Measurements from ENCODE around the gene DNAAF1. TPM values are rescaled to one million over a fixed set of nuclear protein-coding genes. Genes with fewer than 3 reads are reported as not detected.

DNAAF1 gene
- total RNA-seq, 1 donor from 2014 or later = not detected

DNA sequence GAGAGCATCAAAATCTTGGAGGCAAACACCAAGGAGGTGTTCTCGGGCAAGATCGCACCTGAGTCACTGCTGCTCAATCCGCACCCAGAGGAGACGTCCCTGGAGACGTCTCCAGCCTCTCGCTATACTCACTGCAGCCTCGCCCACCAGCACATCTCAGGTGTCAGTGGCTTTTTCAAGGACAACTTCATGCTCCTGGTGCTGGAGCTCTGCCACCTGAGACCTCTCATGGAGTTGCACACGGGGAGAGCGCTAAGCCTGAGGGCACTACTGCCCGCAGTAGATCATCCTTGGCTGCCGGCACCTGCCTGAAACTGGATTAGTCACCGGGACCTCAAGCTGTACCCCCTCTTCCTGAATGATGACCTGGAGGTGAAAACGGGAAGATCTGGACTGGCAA is 25.7 kb upstream of the DNAAF1 start:
- intact Hi-C loops (cut with DNase I) = no loop called here
- no peak for DNase-seq (ENCODE audit: low spot score)

DNA sequence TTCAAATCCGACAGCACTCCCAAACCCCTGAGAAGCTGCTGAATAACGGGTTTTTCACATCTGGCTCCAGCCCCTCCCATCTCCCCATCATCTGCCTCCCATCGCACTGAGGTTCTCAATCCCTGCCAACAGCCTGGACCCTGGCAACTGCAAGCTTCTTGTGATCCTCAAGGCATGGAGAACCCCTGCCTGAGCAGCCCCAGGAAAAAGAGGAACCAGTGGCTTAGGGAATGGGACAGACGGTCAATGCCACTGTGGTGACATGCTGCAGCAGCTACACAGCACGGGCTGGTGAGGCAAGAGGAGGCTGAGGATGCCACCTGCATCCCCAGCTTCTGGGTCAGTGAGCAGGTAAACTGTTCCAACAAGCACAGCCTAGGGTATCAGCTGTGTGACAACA is 25.1 kb upstream of the DNAAF1 start:
- intact Hi-C loops (cut with DNase I) = no loop called here
- DNase-seq (ENCODE audit: low spot score) = no peak

DNA sequence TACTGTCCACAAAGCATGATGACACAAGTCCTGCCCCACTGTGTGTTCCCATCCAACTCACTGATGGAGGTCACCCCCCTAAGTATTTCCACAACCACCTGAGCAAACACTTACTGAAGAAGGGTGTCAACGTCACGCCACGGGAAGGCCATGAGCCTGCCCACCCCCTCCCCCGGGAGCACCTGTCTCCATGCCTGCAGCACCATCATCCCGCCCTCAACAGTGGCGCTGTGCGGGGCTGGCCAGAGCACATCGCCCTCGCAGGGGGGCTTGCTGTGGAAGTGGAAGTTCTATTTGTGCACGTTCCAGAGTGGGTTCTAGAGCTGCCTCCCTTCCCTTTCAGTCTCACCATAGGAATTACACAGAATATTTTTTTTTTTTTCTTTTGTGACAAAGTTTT is 24.1 kb upstream of the DNAAF1 start:
- intact Hi-C loops (cut with DNase I) = no loop called here
- no peak for DNase-seq (ENCODE audit: low spot score)

DNA sequence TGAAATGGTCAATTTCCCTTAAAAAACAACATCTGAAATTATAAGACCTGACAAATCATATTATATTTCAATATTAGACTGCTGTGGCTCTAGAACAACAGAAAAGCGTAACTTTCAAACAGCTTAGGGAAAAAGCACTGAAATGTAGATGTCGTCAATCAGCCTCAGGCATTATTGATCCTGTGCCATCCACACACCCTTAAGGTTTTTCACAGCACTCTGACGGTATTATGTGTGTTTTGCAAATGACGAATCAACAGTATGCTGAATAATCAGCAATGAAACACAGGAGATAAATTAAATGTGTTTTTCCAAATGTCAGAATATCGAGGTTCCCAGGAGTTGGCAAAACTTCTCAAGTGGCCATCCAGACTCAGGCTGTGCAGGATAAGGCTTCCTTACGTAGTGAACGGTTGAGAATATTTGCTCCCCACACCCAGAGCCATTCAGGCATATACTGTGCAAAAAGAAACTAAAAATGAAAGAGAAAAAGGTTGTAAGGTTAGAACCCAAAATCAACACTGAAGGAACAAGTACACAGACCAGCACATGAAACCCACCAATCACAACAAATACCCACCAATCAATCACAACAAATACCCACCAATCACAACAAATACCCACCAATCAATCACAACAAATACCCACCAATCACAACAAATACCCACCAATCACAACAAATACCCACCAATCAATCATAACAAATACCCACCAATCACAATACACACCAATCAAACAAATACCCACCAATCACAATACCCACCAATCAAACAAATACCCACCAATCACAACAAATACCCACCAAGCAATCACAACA is 20.6 kb upstream of the DNAAF1 start:
- DNase-seq (ENCODE audit: low spot score) = no peak
- intact Hi-C loops (cut with DNase I) = no loop called here

DNA sequence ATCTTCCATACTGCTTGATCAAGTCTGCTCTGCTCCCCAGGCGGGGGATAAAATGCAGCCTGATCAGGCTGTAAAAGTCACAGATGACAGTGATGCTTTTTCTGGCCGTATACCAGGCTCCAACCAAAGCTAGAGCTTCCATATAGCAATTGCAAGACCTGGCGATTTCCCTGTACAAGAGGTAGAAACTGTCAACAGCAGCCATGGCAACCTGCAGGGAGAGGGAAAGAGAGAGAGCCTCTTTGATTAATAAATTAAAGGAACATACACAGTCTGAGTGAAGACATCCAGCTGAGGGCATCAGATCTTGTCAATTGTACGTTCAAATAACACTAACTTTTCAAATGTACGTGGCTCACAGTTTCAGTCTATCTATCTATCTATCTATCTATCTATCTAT is 14.0 kb upstream of the DNAAF1 start:
- no peak for DNase-seq (ENCODE audit: low spot score)
- intact Hi-C loops (cut with DNase I) = no loop called here

DNA sequence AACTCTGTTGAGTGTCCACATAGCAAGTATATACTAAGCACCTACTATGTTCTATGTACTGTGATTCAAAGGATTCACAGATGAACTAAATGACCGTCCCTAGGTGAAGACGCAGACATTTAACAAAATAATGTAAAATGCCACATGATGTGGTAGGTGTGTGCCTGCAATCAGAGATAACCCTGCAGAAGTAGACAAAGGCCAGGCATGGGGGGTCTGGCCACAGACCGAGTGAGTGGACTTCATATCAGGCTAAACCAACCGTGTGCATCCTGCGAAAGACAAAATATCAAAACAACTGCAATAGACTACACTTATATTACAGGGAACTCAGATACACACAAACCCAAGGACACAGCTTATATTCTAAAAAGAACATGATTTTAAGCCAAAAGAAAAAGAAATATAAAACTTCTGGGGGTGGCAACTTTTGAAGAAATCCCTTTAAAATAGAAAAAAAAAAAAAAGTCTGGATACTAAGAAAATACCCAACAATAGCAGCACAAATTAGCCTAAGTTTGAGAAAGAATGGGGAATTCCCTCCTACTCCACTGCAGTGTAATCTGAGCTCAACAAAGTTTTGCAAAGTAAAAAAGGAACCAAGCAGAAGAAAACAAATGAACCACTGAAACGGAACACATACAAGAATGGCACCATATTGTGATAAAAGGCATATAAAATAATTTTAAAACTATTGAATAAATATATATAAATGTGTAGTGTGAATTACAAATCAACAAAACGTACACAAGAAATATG is 12.4 kb upstream of the DNAAF1 start:
- intact Hi-C loops (cut with DNase I) = no loop called here
- no peak for DNase-seq (ENCODE audit: low spot score)

DNA sequence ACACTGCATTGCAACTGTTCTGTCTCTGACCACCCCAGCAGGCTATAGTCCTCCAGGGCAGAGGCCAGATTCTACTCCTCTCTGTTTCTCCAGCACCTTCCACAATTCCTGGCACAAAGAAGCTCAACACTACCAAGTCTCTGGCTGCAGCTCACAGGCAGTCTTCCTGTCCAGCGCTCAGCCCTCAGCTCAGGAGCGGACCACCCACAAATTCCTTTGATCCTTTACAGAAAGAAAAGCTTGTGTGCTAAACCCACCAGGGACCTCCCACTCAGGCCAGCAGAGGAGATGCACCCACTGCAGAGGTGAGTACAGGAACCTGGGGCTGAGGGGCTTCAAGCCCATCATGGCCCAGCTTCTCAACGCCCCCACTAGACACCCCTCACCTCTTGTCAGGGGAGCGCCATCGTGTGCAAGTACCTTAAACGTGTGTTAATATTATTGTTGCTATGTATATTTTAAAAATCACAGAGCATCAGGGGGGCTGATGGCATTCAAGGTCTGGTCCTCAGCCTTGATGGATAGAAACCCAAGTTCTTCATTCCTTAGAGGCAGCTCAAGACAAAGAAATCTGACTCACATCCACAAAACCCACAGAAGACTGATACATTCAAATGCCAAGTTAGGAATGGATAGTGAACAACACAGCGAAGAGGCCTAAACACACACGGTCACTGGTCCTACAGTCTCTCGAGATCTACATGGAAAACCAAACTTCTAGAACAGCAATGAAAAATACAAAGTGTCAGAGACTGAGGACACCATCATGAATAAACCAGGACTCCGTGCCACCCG is 8.6 kb upstream of the DNAAF1 start:
- DNase-seq (ENCODE audit: low spot score) = no peak
- intact Hi-C loops (cut with DNase I) = no loop called here

DNA sequence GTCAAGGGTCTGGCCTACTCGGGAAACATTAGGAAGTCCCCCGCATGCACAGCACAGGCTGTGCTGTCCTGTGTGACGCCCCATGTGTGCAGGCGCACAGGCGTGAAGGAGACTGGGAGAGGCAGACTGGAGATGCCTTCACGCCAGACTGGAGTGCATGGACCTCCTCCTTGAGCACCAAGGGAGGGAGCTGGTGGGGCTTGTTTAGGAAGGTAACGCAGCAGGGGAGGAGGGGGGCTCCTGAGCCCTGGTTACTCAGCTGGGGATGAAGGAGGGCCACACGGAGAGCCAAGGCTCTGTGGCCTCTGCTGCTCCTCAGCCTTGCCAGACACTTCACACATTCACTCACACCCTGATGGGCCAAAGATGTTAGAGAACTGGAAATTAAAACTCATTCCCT is 7.8 kb upstream of the DNAAF1 start:
- intact Hi-C loops (cut with DNase I) = no loop called here
- DNase-seq (ENCODE audit: low spot score) = no peak

DNA sequence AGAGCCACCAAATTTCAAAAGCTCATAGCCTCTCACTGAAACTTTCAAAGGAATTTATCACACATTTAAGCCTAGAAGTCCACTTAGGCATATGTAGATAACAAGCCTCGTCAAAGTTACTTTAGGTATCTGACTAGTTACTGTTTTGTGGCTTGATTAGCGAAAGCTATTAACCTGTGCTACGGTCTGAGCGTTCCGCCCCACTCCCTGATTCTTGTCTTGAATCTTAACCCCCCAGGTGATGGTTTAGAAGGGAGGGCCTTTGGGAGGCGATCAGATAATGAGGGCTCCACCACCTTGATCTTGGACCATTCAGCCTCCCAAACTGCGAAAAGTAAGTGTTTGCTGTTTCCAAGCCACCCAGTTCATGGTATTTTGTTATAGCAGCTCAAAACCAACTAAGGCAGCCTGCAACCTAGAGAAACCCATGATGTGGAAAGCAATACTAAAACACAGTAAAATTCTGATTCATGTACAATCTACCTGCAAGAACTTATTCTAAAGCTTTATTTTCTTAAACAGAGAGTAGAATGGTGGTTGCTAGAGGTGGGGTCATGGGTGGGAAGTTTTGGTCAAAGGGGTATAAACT is 7.2 kb upstream of the DNAAF1 start:
- no peak for DNase-seq (ENCODE audit: low spot score)
- intact Hi-C loops (cut with DNase I) = no loop called here

DNA sequence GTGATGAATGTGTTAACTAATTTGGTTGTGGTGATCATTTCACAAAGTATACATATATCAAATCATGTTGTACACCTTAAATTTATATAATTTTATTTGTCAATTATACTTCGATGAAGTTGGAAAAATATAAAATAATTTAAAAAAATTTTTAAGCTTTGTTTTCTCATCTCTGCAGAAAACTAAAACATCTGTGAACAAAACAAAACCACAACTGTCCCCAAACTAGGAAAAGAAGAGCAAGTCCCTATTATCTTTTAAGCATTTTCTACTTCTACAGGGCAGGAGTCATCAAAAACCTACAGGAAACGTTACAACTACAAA is 6.6 kb upstream of the DNAAF1 start:
- no peak for DNase-seq (ENCODE audit: low spot score)
- intact Hi-C loops (cut with DNase I) = no loop called here

DNA sequence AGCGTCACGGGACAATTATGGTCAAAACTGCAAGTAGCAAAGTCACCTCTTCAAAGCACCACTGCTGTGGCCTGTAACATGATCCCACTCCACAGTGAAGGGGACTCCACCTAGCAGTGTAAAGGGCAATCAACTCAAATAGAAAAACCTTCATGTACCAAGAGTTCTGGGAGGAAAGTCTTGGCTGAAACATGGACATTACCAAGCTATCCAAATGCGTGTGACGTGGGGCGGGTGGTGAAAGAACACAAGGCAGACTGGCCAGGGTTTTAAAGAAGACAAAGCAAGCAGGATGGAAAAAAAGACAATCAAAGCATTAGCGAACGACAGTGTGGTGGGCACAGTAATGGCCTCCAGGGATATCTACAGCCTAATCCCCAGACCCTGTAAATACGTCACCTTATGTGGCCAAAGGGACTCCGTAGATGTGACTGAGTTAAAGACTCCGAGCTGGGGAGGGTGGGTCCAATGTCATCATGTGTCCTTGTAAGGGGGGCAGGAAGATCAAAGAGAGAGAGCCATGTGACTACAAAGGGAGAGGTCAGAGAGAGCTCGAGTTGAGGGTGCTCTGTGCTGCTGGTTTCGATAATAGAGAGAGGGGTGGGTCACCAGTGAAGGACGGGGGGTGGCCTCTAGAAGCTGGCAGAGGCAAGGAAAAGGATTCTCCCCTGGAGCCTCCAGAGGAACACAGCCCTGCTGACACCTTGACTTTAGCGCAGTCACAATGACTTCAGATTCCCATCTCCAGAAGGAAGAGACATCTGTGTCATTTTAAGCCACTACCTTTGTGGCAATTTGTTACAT is 6.1 kb upstream of the DNAAF1 start:
- DNase-seq (ENCODE audit: low spot score) = no peak
- intact Hi-C loops (cut with DNase I) = no loop called here

DNA sequence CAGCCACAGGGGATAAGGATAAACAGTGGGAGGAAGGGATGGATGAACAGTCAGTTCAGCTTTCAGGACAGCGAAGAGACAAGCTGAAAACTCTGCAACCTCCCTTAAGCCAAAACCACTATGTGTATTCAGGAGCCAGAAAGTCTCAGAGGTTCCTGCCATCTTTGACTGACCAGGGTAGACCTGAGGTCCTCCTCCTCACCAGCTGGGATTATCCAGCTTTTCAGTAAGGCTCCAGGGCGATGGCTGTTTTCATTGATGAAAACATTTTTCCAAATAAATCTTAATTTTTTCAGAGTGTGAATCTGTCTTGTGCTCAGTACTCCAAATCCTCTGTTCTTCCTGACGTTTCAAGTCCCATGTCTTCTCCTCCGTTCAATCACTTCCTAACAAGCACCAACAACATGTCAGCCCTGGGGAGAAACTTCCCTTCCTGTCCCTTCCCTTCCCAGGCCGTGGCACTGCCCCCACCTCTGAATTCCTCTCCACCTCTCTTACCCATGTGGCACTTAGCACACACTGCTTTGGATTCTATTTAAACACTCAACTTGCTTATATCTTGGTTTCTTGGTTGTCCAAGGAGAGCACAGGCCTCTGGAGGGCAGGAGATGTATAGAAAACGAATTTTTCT is 5.4 kb upstream of the DNAAF1 start:
- DNase-seq (ENCODE audit: low spot score) = no peak
- intact Hi-C loops (cut with DNase I) = no loop called here

DNA sequence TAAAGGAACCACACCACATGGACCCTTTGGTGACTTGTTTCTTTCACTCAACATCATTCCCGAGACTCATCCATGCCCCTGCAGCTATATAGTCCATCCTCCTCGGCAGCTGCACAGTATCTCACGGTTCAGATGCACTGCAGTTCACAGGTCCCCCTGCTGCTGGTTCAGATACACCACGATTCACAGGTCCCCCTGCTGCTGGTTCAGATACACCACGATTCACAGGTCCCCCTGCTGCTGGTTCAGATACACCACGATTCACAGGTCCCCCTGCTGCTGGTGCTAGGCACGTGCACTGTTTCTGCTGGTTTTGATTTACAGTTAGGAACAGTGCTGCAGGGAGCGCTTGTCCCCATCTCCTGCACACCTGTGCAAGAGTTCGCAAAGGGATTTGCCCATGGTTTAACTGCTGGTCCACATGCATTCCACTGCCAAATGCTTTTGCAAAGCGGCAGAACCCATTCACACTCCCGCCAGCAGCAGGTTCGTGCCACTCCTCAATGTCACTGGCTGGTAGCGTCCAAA is 3.9 kb upstream of the DNAAF1 start:
- intact Hi-C loops (cut with DNase I) = no loop called here

DNA sequence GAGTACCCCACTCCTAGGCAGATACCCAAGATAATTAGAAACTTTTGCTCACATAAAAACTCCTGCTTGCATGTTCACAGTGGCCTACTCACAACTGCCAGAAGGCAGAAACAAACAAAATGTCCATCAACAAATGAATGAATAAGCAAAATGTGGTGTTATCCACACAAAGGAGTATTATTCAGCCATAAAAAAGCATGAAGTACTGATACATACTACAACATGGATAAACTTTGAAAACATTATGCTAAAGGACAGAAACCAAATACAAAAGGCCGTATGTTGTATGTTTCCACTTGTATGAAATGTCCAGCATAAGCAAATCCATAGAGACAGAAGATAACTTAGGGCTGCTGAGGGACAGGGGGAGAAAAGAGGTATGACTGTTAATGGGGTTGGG is 2.0 kb upstream of the DNAAF1 start:
- no peak for DNase-seq (ENCODE audit: low spot score)
- intact Hi-C loops (cut with DNase I) = no loop called here

More for the DNA sequence above, 3.9 kb upstream of the DNAAF1 start:
- DNase-seq (ENCODE audit: low spot score) = no peak

DNA sequence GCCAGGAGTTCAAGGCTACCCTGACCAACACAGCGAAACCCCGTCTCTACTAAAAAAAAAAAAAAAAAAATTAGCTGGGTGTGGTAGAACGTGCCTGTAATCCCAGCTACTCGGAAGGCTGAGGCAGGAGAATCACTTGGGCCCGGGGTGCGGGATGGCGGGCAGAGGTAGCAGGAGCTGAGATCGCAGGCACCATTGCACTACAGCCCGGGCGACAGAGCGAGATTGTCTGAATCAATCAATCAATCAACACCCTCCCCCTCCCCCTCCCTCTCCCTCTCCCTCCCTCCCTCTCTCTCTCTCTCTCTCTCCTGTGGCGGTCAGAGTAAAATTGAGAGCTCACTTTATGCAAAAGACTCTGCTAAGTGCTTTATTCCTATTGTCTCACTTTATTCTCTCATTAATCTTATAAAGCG is 1.3 kb upstream of the DNAAF1 start:
- intact Hi-C loops (cut with DNase I) = loop anchor here (2.0 kb wide), 1 partner anchor 27 kb away; the partner anchor contains the start of gene MBTPS1
- DNase-seq (ENCODE audit: low spot score) = no peak

DNA sequence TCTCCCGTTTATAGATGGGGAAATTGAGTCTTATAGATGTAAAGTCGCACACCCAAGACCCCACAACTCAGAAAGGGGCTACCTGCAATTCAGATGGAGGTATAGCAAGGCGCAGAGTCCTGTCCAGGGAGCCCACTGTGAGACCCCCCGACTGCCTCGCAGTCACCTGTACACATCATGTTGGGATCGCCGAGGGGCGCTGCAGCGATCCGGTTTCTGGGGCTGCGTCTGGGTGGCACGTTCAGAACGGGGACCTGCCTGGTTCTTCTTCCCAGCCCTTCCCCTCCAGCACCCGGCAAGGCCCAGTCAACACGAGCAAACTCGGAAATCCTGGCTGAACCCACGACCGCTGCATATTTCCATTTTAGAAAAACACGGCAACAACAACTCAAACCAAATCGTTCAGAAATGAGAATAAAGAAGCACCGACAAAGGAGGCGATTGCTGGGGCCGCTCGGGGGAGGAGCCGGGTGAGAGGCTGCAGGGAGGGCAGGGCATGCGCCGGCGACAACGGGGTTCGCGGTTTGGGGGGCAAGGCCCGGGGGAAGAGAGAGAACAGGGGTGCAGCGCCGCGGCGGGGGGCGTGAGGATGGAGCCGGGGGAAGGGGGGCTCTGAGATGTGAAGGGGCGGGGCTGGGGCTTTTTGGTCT is 774 bp upstream of the DNAAF1 start:
- DNase-seq (ENCODE audit: low spot score) = no peak
- intact Hi-C loops (cut with DNase I) = loop anchor here (2.0 kb wide), 1 partner anchor 28 kb away; the partner anchor contains the start of gene MBTPS1

DNA sequence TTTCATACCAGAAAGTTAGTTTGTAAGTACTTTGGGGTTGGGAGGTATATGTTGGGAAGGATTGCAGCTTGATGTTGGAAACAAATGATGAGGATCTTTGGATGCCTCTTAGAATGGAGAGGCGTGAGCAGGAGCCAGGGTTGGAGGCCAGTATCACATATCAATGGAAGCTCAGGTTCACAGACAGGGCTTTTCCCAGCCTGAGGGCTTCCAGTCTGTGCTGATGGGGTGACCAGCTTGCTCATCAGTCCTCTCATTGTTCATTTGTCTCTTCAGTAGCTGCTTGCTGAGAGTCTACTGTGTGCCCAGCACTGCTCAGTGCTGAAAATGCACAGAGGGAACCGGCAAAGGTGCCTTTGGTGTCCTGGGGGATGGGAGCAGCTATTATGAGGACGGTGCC is 5.8 kb downstream of the DNAAF1 start:
- intact Hi-C loops (cut with DNase I) = no loop called here
- no peak for DNase-seq (ENCODE audit: low spot score)

DNA sequence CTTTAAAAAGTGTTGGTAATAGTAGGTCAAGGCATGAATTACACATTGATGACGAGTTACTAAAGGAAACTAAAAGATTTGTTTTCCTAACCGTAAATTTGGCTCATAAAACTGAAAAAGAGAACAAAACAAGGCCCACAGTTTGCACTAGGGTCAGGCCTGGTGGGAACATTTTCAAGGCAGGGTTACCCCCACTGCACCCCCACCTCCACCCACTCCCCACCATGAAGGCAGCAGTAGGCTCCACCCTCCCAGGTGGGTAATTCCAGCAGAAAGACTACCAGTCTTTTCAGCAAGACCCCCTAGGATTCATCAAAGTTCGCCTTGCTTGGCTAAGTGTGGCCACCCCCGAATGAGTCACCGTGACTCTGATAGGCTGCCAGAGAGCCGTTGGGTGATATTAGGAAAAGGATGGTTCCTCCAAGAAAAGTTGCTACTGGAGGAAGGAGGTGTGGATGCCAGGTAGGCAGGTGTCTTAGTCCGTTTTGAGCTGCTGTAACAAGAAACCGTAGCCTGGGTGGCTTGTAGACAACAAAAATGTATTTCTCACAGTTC is 8.6 kb downstream of the DNAAF1 start:
- intact Hi-C loops (cut with DNase I) = no loop called here
- no peak for DNase-seq (ENCODE audit: low spot score)
